Activated CD8-positive, alpha-beta T cell treated with anti-CD3 and anti-CD28 coated beads for 36 hours (primary cell): ENCODE results near the gene SPATA18. TPM values are rescaled to one million over a fixed set of nuclear protein-coding genes. Genes with fewer than 3 reads are reported as not detected.

Source experiments
- ATAC-seq: fragments of 200-7000 bp; cut with Tn5 transposase; one replicate; pipeline ENCODE4 v1.10.0; 2021; ENCODE audit warnings: mild to moderate bottlenecking, moderate library complexity
- CTCF ChIA-PET: fragments of 350-600 bp; sonication (Branson Sonifier 250); formaldehyde crosslinking; loops from one replicate; lab custom pipeline; 2021; ENCODE audit warnings: antibody characterized with exemption; lab: Charles Lee
- POLR2A ChIA-PET: fragments of 350-600 bp; sonication (Branson Sonifier 250); formaldehyde crosslinking; loops from one replicate; lab custom pipeline; 2021; ENCODE audit warnings: antibody characterized with exemption; lab: Charles Lee
- DNase-seq: peaks from one replicate; pipeline ENCODE4 v3.0.0-alpha.2; 2020
- H3K27ac Mint-ChIP-seq: one replicate; pipeline ENCODE4 v1.8.0; 2021; ENCODE audit warnings: mild to moderate bottlenecking, mixed read lengths
- H3K27me3 Mint-ChIP-seq: one replicate; pipeline ENCODE4 v1.8.0; 2021; ENCODE audit warnings: mixed read lengths
- H3K36me3 Mint-ChIP-seq: one replicate; pipeline ENCODE4 v1.8.0; 2021; ENCODE audit warnings: low read depth, mixed read lengths
- H3K4me1 Mint-ChIP-seq: one replicate; pipeline ENCODE4 v1.8.0; 2021; ENCODE audit warnings: low read depth, mixed read lengths
- H3K4me3 Mint-ChIP-seq: one replicate; pipeline ENCODE4 v1.8.0; 2021; ENCODE audit warnings: mild to moderate bottlenecking, moderate library complexity, mixed read lengths
- H3K9me3 Mint-ChIP-seq: one replicate; pipeline ENCODE4 v1.8.0; 2021; ENCODE audit warnings: mixed read lengths
- intact Hi-C: fragments of 100-400 bp; cut with micrococcal nuclease; formaldehyde crosslinking; loops from one replicate; pipeline ENCODE4 v1.10.0; 2022
- total RNA-seq, 2 experiments: library from RNA; stranded (reverse); gene quantifications; one replicate each; pipeline ENCODE4 v1.2.3, GENCODE V29; 2021
- TF ChIP-seq, protein P1 (sequence below): fragments of 200-600 bp; IDR thresholded peaks from one replicate; pipeline ENCODE4 v1.8.0; 2022; ENCODE audit warnings: antibody characterized with exemption, mild to moderate bottlenecking

The SPATA18 gene
- under 1 TPM in 1 of 2 experiments, not detected in 1; 0.58 TPM for total RNA-seq

GRCh38 chr4:52051213-52051614, at the start of gene SPATA18:
TSS of gene SPATA18 (plus strand) at chr4:52051304. CDS start at chr4:52051705, 401 bp downstream.
- Mint-ChIP-seq H3K27ac (no peak within 1 kb of the TSS), H3K27me3 (peaks cover 54% of the 10 kb centered on the region), H3K9me3 (no peaks in the 10 kb centered on the region), H3K36me3 (no peaks in the 10 kb centered on the region), H3K4me3 (peak within 1 kb of the TSS; percentile 45), H3K4me1 (peaks cover 14% of the 10 kb centered on the region)
- intact Hi-C loops = no loop called here
- POLR2A ChIA-PET = no interaction called here
- TF ChIP-seq, protein P1, sequence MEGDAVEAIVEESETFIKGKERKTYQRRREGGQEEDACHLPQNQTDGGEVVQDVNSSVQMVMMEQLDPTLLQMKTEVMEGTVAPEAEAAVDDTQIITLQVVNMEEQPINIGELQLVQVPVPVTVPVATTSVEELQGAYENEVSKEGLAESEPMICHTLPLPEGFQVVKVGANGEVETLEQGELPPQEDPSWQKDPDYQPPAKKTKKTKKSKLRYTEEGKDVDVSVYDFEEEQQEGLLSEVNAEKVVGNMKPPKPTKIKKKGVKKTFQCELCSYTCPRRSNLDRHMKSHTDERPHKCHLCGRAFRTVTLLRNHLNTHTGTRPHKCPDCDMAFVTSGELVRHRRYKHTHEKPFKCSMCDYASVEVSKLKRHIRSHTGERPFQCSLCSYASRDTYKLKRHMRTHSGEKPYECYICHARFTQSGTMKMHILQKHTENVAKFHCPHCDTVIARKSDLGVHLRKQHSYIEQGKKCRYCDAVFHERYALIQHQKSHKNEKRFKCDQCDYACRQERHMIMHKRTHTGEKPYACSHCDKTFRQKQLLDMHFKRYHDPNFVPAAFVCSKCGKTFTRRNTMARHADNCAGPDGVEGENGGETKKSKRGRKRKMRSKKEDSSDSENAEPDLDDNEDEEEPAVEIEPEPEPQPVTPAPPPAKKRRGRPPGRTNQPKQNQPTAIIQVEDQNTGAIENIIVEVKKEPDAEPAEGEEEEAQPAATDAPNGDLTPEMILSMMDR = no peak
- CTCF ChIA-PET = no interaction called here
- DNase-seq (no peak), ATAC-seq (peak; percentile 47)

DNA sequence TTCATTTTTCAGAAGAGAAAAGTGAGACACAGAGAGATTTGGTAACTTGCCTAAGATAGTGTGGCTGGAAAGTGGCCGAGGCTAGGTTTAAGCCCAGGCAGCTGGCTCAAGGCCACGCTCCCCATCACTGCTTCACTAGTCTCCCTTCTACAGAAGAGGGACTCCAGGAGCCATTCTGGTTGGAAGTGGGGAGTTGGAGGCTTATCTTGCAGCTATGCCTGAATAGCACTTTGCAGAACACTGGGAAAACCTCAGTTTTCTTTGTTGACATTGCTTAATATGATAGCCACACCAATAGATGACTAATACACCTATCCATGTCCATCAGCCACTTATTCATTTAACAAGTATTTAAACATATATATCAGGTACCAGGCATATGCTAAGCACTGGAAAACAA, 49.5 kb upstream of the SPATA18 start:
- ATAC-seq (no peak), DNase-seq (no peak)
- Mint-ChIP-seq H3K9me3 (no peaks in the 10 kb centered on the region), H3K4me1 (no peaks in the 10 kb centered on the region), H3K36me3 (no peaks in the 10 kb centered on the region), H3K27me3 (no peaks in the 10 kb centered on the region), H3K27ac (no peak overlapping the region), H3K4me3 (no peak overlapping the region)
- ChIA-PET POLR2A (no interaction called here), CTCF (no interaction called here)
- TF ChIP-seq, protein P1 = no peak
- intact Hi-C loops = no loop called here

GRCh38 chr4:52004414-52004813, 46.7 kb upstream of the SPATA18 start:
- DNase-seq = no peak
- H3K9me3 Mint-ChIP-seq = no peaks in the 10 kb centered on the region
- no peaks in the 10 kb centered on the region for H3K36me3 Mint-ChIP-seq
- ChIA-PET POLR2A (no interaction called here), CTCF (interaction anchor here (1.1 kb wide), 1 partner anchor 11 kb away, joined by 3 read pairs; no protein-coding TSS in a partner anchor)
- ATAC-seq = no peak
- H3K27ac Mint-ChIP-seq = no peak overlapping the region
- TF ChIP-seq, protein P1 = no peak
- no peaks in the 10 kb centered on the region for H3K27me3 Mint-ChIP-seq
- no peaks in the 10 kb centered on the region for H3K4me1 Mint-ChIP-seq
- intact Hi-C loops = no loop called here
- no peak overlapping the region for H3K4me3 Mint-ChIP-seq

GRCh38 chr4:52005604-52006273, 45.4 kb upstream of the SPATA18 start:
- no peak for ATAC-seq
- TF ChIP-seq, protein P1 = no peak
- Mint-ChIP-seq H3K27ac (no peak overlapping the region), H3K4me1 (no peaks in the 10 kb centered on the region), H3K36me3 (no peaks in the 10 kb centered on the region), H3K27me3 (no peaks in the 10 kb centered on the region), H3K9me3 (no peaks in the 10 kb centered on the region), H3K4me3 (no peak overlapping the region)
- ChIA-PET POLR2A (no interaction called here), CTCF (no interaction called here)
- intact Hi-C loops = no loop called here
- DNase-seq = no peak

DNA sequence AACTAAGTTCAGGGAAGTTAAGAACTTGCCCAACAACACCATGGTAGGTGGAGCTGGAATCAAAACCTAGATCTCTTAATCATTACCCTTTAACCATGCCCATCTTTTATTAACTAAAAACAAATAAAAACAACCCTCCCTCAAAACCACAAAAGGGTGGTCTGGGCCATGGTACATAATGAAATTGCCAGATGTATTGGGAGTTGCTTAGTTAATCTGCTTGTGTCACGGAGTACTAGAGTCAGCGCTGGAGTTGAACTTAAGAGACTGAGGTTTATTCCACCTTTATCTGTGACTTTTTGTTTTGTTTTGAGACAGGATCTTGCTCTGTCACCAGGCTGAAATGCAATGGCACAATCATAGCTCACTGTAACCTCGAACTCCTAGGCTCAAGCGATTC, 44.2 kb upstream of the SPATA18 start:
- Mint-ChIP-seq H3K4me3 (no peak overlapping the region), H3K27ac (no peak overlapping the region), H3K4me1 (no peaks in the 10 kb centered on the region), H3K27me3 (no peaks in the 10 kb centered on the region), H3K9me3 (no peaks in the 10 kb centered on the region), H3K36me3 (no peaks in the 10 kb centered on the region)
- TF ChIP-seq, protein P1 = no peak
- POLR2A ChIA-PET = no interaction called here
- CTCF ChIA-PET = interaction anchor here (1.0 kb wide), 1 partner anchor 13 kb away, joined by 3 read pairs; no protein-coding TSS in a partner anchor
- DNase-seq (no peak), ATAC-seq (no peak)
- intact Hi-C loops = no loop called here
